ENCODE results near the gene MATCAP1.

The MATCAP1 gene

GRCh38 chr16:67156143-67156844 lies 27.5 kb downstream of the MATCAP1 start:
- Histone ChIP-seq H3K36me3 (ENCODE audit: insufficient read depth) (no peaks in the 10 kb centered on the region), H3K4me3 (IDR thresholded peaks at IDR 0.05; ENCODE audit: insufficient read depth, low read depth, low read length) (no peak overlapping the region), H3K4me2 (no peak overlapping the region), H2AFZ (ENCODE audit: low read depth) (no peak overlapping the region), H3K9ac (no peak overlapping the region), H3K79me2 (ENCODE audit: insufficient read depth, low read depth) (no peaks in the 10 kb centered on the region), H3K27ac (no peak overlapping the region), H3K27me3 (ENCODE audit: insufficient read depth, low read depth) (no peaks in the 10 kb centered on the region), H4K20me1 (ENCODE audit: insufficient read depth) (no peaks in the 10 kb centered on the region), H3K4me1 (ENCODE audit: low read depth, poor library complexity, severe bottlenecking) (peaks cover 16% of the 10 kb centered on the region)
- no peak for TF ChIP-seq CTCF (conservative IDR thresholded peaks at IDR 0.05; ENCODE audit: low read depth, low read length)

GRCh38 chr16:67155295-67156142 lies 28.2 kb downstream of the MATCAP1 start:
- peak; percentile 79 for TF ChIP-seq CTCF (conservative IDR thresholded peaks at IDR 0.05; ENCODE audit: low read depth, low read length)
- no peak overlapping the region for H3K9ac ChIP-seq
- no peaks in the 10 kb centered on the region for H3K27me3 ChIP-seq (ENCODE audit: insufficient read depth, low read depth)
- H3K27ac ChIP-seq, result no peak overlapping the region
- no peak overlapping the region for H3K4me3 ChIP-seq (IDR thresholded peaks at IDR 0.05; ENCODE audit: insufficient read depth, low read depth, low read length)
- peaks cover 15% of the 10 kb centered on the region for H3K4me1 ChIP-seq (ENCODE audit: low read depth, poor library complexity, severe bottlenecking)
- no peak overlapping the region for H3K4me2 ChIP-seq
- H3K79me2 ChIP-seq (ENCODE audit: insufficient read depth, low read depth), result no peaks in the 10 kb centered on the region
- no peaks in the 10 kb centered on the region for H4K20me1 ChIP-seq (ENCODE audit: insufficient read depth)
- no peak overlapping the region for H2AFZ ChIP-seq (ENCODE audit: low read depth)
- H3K36me3 ChIP-seq (ENCODE audit: insufficient read depth), result no peaks in the 10 kb centered on the region

- TF ChIP-seq CTCF (conservative IDR thresholded peaks at IDR 0.05; ENCODE audit: low read depth, low read length), result no peak
- Histone ChIP-seq H3K79me2 (ENCODE audit: insufficient read depth, low read depth) (no peaks in the 10 kb centered on the region), H3K4me3 (IDR thresholded peaks at IDR 0.05; ENCODE audit: insufficient read depth, low read depth, low read length) (no peak overlapping the region), H4K20me1 (ENCODE audit: insufficient read depth) (no peaks in the 10 kb centered on the region), H3K27me3 (ENCODE audit: insufficient read depth, low read depth) (no peaks in the 10 kb centered on the region), H2AFZ (ENCODE audit: low read depth) (no peak overlapping the region), H3K27ac (no peak overlapping the region), H3K4me1 (ENCODE audit: low read depth, poor library complexity, severe bottlenecking) (peaks cover 15% of the 10 kb centered on the region), H3K9ac (no peak overlapping the region), H3K36me3 (ENCODE audit: insufficient read depth) (no peaks in the 10 kb centered on the region), H3K4me2 (no peak overlapping the region)
These were observed 29.0 kb downstream of the MATCAP1 start for GRCh38 chr16:67154578-67155294.

- no peak for TF ChIP-seq CTCF (conservative IDR thresholded peaks at IDR 0.05; ENCODE audit: low read depth, low read length)
- H3K4me3 ChIP-seq (IDR thresholded peaks at IDR 0.05; ENCODE audit: insufficient read depth, low read depth, low read length), result no peak overlapping the region
- no peak overlapping the region for H3K9ac ChIP-seq
- no peak overlapping the region for H3K27ac ChIP-seq
- no peaks in the 10 kb centered on the region for H3K79me2 ChIP-seq (ENCODE audit: insufficient read depth, low read depth)
- H3K4me1 ChIP-seq (ENCODE audit: low read depth, poor library complexity, severe bottlenecking), result peaks cover 2% of the 10 kb centered on the region
- no peak overlapping the region for H2AFZ ChIP-seq (ENCODE audit: low read depth)
- no peaks in the 10 kb centered on the region for H3K27me3 ChIP-seq (ENCODE audit: insufficient read depth, low read depth)
- no peaks in the 10 kb centered on the region for H4K20me1 ChIP-seq (ENCODE audit: insufficient read depth)
- H3K4me2 ChIP-seq, result peak overlapping the region; percentile 86; the same call in 1 of the 2 replicates
- no peaks in the 10 kb centered on the region for H3K36me3 ChIP-seq (ENCODE audit: insufficient read depth)
These were observed 32.2 kb downstream of the MATCAP1 start for GRCh38 chr16:67151431-67152097.

Measured in KMS-11 (cell line).